H9 (cell line): ENCODE results near the gene CUEDC1. TPM values are rescaled to one million over a fixed set of nuclear protein-coding genes. Genes with fewer than 3 reads are reported as not detected.

Experiments used
- DNase-seq: peaks from one replicate; pipeline ENCODE4 v3.0.0-alpha.2; 2017
- H2AFZ ChIP-seq: one replicate; pipeline ENCODE4 v1.6.1; 2013; ENCODE audit warnings: mild to moderate bottlenecking, low read length, control low read depth, moderate library complexity
- H2AK5ac ChIP-seq: 2 replicates; pipeline ENCODE4 v1.6.1; 2013; ENCODE audit warnings: low read length, control low read depth, mixed read lengths; ENCODE audit not compliant: insufficient read length
- H2BK120ac ChIP-seq: one replicate; pipeline ENCODE4 v1.6.1; 2013; ENCODE audit warnings: low read depth, mild to moderate bottlenecking, low read length, control low read depth, inconsistent platforms; ENCODE audit not compliant: poor library complexity, severe bottlenecking
- H2BK12ac ChIP-seq: 2 replicates; pipeline ENCODE4 v1.6.1; 2013; ENCODE audit warnings: low read length, control low read depth, mixed read lengths, low read depth; ENCODE audit not compliant: insufficient read length
- H2BK15ac ChIP-seq: 2 replicates; pipeline ENCODE4 v1.6.1; 2013; ENCODE audit warnings: low read depth, low read length, control low read depth
- H2BK20ac ChIP-seq: one replicate; pipeline ENCODE4 v1.6.1; 2013; ENCODE audit warnings: low read depth, mild to moderate bottlenecking, low read length, control low read depth, inconsistent platforms; ENCODE audit not compliant: poor library complexity, severe bottlenecking
- H2BK5ac ChIP-seq: 2 replicates; pipeline ENCODE4 v1.6.1; 2013; ENCODE audit warnings: low read length, control low read depth, mixed read lengths; ENCODE audit not compliant: insufficient read length
- H3K14ac ChIP-seq: 2 replicates; pipeline ENCODE4 v1.6.1; 2013; ENCODE audit warnings: low read length, control low read depth; ENCODE audit not compliant: insufficient read depth
- H3K18ac ChIP-seq: 2 replicates; pipeline ENCODE4 v1.6.1; 2013; ENCODE audit warnings: low read depth, mild to moderate bottlenecking, mixed read lengths, low read length, control low read depth; ENCODE audit not compliant: insufficient read length
- H3K23ac ChIP-seq: 2 replicates; pipeline ENCODE4 v1.6.1; 2013; ENCODE audit warnings: low read length, control low read depth, mixed read lengths, low read depth; ENCODE audit not compliant: insufficient read length
- H3K23me2 ChIP-seq: 2 replicates; pipeline ENCODE4 v1.6.1; 2013; ENCODE audit warnings: low read depth, mild to moderate bottlenecking, mixed read lengths, low read length, control low read depth; ENCODE audit not compliant: insufficient read length, poor library complexity, severe bottlenecking
- H3K27ac ChIP-seq: 2 replicates; pipeline ENCODE4 v1.5.1; 2013; ENCODE audit warnings: low read length, control low read depth, mixed read lengths, low read depth; ENCODE audit not compliant: insufficient read length
- H3K27me3 ChIP-seq: 2 replicates; pipeline ENCODE4 v1.6.1; 2013; ENCODE audit warnings: low read length, control low read depth, inconsistent platforms; ENCODE audit not compliant: insufficient read depth
- H3K4ac ChIP-seq: 2 replicates; pipeline ENCODE4 v1.6.1; 2013; ENCODE audit warnings: low read depth, mild to moderate bottlenecking, control low read depth, inconsistent platforms, low read length, moderate library complexity
- H3K4me1 ChIP-seq: 2 replicates; pipeline ENCODE4 v1.6.1; 2013; ENCODE audit warnings: low read length, control low read depth, inconsistent platforms; ENCODE audit not compliant: insufficient read depth
- H3K4me2 ChIP-seq: 2 replicates; pipeline ENCODE4 v1.6.1; 2013; ENCODE audit warnings: low read length, control low read depth, mixed read lengths; ENCODE audit not compliant: insufficient read length, insufficient read depth
- H3K56ac ChIP-seq: 2 replicates; pipeline ENCODE4 v1.6.1; 2013; ENCODE audit warnings: low read depth, mild to moderate bottlenecking, mixed read lengths, low read length, control low read depth; ENCODE audit not compliant: insufficient read length
- H3K79me1 ChIP-seq: 2 replicates; pipeline ENCODE4 v1.6.1; 2013; ENCODE audit warnings: low read depth, mild to moderate bottlenecking, moderate library complexity, low read length, control low read depth, inconsistent platforms; ENCODE audit not compliant: insufficient read depth, poor library complexity, severe bottlenecking
- H3K79me2 ChIP-seq: 2 replicates; pipeline ENCODE4 v1.6.1; 2013; ENCODE audit warnings: low read length, control low read depth, inconsistent platforms; ENCODE audit not compliant: insufficient read depth
- H3K9ac ChIP-seq: 2 replicates; pipeline ENCODE4 v1.6.1; 2013; ENCODE audit warnings: low read length, control low read depth, mixed read lengths; ENCODE audit not compliant: insufficient read length; ENCODE audit errors: extremely low read depth
- H3K9me3 ChIP-seq: one replicate; pipeline ENCODE4 v1.6.1; 2013; ENCODE audit warnings: low read depth, low read length, inconsistent platforms; ENCODE audit not compliant: control insufficient read depth
- H3T11ph ChIP-seq: one replicate; pipeline ENCODE4 v1.6.1; 2013; ENCODE audit warnings: mild to moderate bottlenecking, low read length, control low read depth, inconsistent platforms
- H4K20me1 ChIP-seq: one replicate; pipeline ENCODE4 v1.6.1; 2013; ENCODE audit not compliant: control insufficient read depth, insufficient read length, insufficient read depth
- H4K5ac ChIP-seq: 2 replicates; pipeline ENCODE4 v1.6.1; 2013; ENCODE audit warnings: low read depth, mild to moderate bottlenecking, mixed read lengths, low read length, control low read depth; ENCODE audit not compliant: insufficient read length
- H4K8ac ChIP-seq: replicated peaks from 2 replicates; pipeline ENCODE4 v1.6.1; 2013; ENCODE audit warnings: low read length, control low read depth, mixed read lengths, low read depth; ENCODE audit not compliant: insufficient read length
- H4K91ac ChIP-seq: 2 replicates; pipeline ENCODE4 v1.6.1; 2013; ENCODE audit warnings: low read depth, mild to moderate bottlenecking, moderate library complexity, mixed read lengths, low read length, control low read depth; ENCODE audit not compliant: insufficient read length
- H3K27ac Mint-ChIP-seq, 3 experiments: 2 replicates in 2 of 3; 3 replicates in 1 of 3; pipeline ENCODE4 v1.8.0; 2020 to 2021; ENCODE audit warnings: mixed read lengths in 3 of 3, mild to moderate bottlenecking in 1 of 3, moderate library complexity in 1 of 3
- H3K27me3 Mint-ChIP-seq: 2 replicates; pipeline ENCODE4 v1.8.0; 2021; ENCODE audit warnings: low read depth, mild to moderate bottlenecking, moderate library complexity, mixed read lengths
- H3K36me3 Mint-ChIP-seq, 3 experiments: 2 replicates in 2 of 3; 3 replicates in 1 of 3; pipeline ENCODE4 v1.8.0; 2020 to 2021; ENCODE audit warnings: low read depth in 3 of 3, mixed read lengths in 3 of 3; ENCODE audit not compliant: insufficient read depth in 1 of 3
- H3K4me1 Mint-ChIP-seq, 2 experiments: 2 replicates each; pipeline ENCODE4 v1.8.0; 2020; ENCODE audit warnings: mixed read lengths in 2 of 2
- H3K4me3 Mint-ChIP-seq, 2 experiments: 2 replicates in 1 of 2; 3 replicates in 1 of 2; pipeline ENCODE4 v1.8.0; 2020 to 2021; ENCODE audit warnings: mild to moderate bottlenecking in 2 of 2, mixed read lengths in 2 of 2, moderate library complexity in 1 of 2
- H3K9me3 Mint-ChIP-seq, 2 experiments: 2 replicates in 1 of 2; 3 replicates in 1 of 2; pipeline ENCODE4 v1.8.0; 2020; ENCODE audit warnings: mild to moderate bottlenecking in 2 of 2, mixed read lengths in 2 of 2, moderate library complexity in 1 of 2
- CTCF ChIP-seq: fragments of 200-600 bp; sonication (generic); conservative IDR thresholded peaks from 3 replicates; pipeline ENCODE4 v1.8.0; 2021; ENCODE audit warnings: antibody characterized with exemption, mild to moderate bottlenecking
- WGBS: extraction: QIAGEN DNeasy Blood & Tissue Kit; methylation state at CpG from one replicate; pipeline ENCODE4 v1.1.7; 2013; ENCODE audit warnings: missing lambda C conversion rate, low lambda C conversion rate, mixed read lengths; ENCODE audit not compliant: insufficient read length; ENCODE audit errors: extremely low coverage; 5-methylcytosine and 5-hydroxymethylcytosine counted together
- total RNA-seq: library from RNA; stranded (reverse); gene quantifications from 2 replicates; pipeline ENCODE4 v1.2.1, GENCODE V29; 2021

The CUEDC1 gene
- total RNA-seq, 1 experiment from 2014 or later = 7.3 TPM

GRCh38 chr17:57953219-57953618 is 2.0 kb downstream of the CUEDC1 start:
- Histone ChIP-seq H4K5ac (no peak overlapping the region), H3K14ac (no peak overlapping the region), H3K79me1 (no peaks in the 10 kb centered on the region), H3K79me2 (no peaks in the 10 kb centered on the region), H3K4me2 (no peak overlapping the region), H3K23me2 (peaks cover 22% of the 10 kb centered on the region), H3K4me1 (peaks cover 5% of the 10 kb centered on the region; the same call in 1 of the 2 replicates), H4K8ac (no peak overlapping the region), H4K91ac (no peak overlapping the region), H3K4ac (no peak overlapping the region), H2AFZ (no peak overlapping the region), H4K20me1 (no peaks in the 10 kb centered on the region), H3K18ac (no peak overlapping the region), H3T11ph (no peak overlapping the region), H2BK15ac (no peak overlapping the region), H3K56ac (no peak overlapping the region), H2BK5ac (no peak overlapping the region), H3K27ac (no peak overlapping the region), H2BK12ac (no peak overlapping the region), H2BK20ac (no peak overlapping the region), H3K9ac (no peak overlapping the region), H3K23ac (no peak overlapping the region), H2BK120ac (no peak overlapping the region), H2AK5ac (no peak overlapping the region), H3K9me3 (no peaks in the 10 kb centered on the region), H3K27me3 (peaks cover 6% of the 10 kb centered on the region)
- no CpG with 5 or more reads among the region's 1 CpG for WGBS
- H3K4me3 Mint-ChIP-seq = no peak overlapping the region
- peaks cover 60 to 61% of the 10 kb centered on the region in 2 experiments for H3K4me1 Mint-ChIP-seq
- no peak for DNase-seq
- peaks cover 44% of the 10 kb centered on the region for H3K27me3 Mint-ChIP-seq
- TF ChIP-seq CTCF = no peak
- peaks cover 0 to 2% of the 10 kb centered on the region in 2 experiments; a peak in 1 of 5 replicates for H3K9me3 Mint-ChIP-seq
- no peak overlapping the region for H3K27ac Mint-ChIP-seq
- 0 out of 7 replicates have a peak, but pooled peaks cover 0 to 3% (median 0%) of the 10 kb centered on the region in 3 experiments for H3K36me3 Mint-ChIP-seq
